Adrenal gland (tissue), 5 donors: Measurements from ENCODE around the gene ASXL2.

ENCODE experiments used
- POLR2A ChIP-seq, 2 donors: fragments of 450-650 bp; IDR thresholded peaks; one replicate each; pipeline ENCODE4 v1.6.1; 2017; ENCODE audit warnings: antibody characterized with exemption in 2 of 2, mild to moderate bottlenecking in 2 of 2, moderate library complexity in 1 of 2
- TF ChIP-seq, protein P1 (sequence below), 6 experiments: fragments of 450-650 bp in 4 of 6; fragments of 200-600 bp in 2 of 6; sonication (generic) in 1 of 6; IDR thresholded peaks; 1 replicate in 5 of 6; 2 replicates in 1 of 6; pipeline versions ENCODE4 v1.5.1 to v1.8.0; 2016 to 2021; ENCODE audit warnings: antibody characterized with exemption in 6 of 6, mild to moderate bottlenecking in 2 of 6, moderate library complexity in 1 of 6
- donor health status: DM: no; HTN: no; CAD: no.

DNA sequence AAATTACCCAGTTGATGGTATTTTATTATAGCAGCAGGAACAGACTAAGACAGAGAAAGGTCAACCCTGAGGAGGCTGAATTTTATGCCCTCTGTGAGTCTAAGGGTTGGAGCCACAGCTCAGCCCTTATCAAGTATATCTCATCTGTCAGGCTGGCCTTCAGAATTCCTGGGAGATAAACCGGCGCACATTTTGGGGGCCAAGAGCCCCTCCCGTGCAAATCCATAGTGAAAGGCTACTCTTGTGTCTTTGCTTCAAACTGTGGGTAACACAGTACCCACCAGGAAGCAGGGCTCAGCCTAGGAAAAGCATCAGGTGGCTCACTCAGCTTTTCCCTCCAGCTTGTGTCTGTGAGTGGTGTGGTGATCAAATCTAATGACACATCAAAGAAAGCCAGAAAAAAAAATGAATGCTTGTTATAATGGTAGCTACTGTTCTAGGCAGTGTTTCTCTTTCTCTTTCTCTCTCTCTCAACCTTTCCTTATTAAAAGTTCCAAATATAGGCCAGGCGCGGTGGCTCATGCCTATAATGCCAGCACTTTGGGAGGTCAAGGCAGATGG, 25.0 kb upstream of the ASXL2 start:
- TF ChIP-seq, protein P1, sequence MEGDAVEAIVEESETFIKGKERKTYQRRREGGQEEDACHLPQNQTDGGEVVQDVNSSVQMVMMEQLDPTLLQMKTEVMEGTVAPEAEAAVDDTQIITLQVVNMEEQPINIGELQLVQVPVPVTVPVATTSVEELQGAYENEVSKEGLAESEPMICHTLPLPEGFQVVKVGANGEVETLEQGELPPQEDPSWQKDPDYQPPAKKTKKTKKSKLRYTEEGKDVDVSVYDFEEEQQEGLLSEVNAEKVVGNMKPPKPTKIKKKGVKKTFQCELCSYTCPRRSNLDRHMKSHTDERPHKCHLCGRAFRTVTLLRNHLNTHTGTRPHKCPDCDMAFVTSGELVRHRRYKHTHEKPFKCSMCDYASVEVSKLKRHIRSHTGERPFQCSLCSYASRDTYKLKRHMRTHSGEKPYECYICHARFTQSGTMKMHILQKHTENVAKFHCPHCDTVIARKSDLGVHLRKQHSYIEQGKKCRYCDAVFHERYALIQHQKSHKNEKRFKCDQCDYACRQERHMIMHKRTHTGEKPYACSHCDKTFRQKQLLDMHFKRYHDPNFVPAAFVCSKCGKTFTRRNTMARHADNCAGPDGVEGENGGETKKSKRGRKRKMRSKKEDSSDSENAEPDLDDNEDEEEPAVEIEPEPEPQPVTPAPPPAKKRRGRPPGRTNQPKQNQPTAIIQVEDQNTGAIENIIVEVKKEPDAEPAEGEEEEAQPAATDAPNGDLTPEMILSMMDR (IDR thresholded peaks at IDR 0.05) = no peak
- TF ChIP-seq POLR2A (IDR thresholded peaks at IDR 0.05) = no peak
